IPS-15b (cell line): ENCODE data around the gene SDC3.
"Not testable (repeated sequence)": the region's sequence is repeated elsewhere in the genome, so short reads cannot be mapped to it uniquely, and the experiment has no call there.

Source experiments
- H3K27me3 ChIP-seq: one replicate; pipeline ENCODE4 v1.6.1; 2013; ENCODE audit warnings: low read length; ENCODE audit not compliant: control insufficient read depth, insufficient read depth
- H3K36me3 ChIP-seq: one replicate; pipeline ENCODE4 v1.6.1; 2013; ENCODE audit warnings: low read length; ENCODE audit not compliant: control insufficient read depth, insufficient read depth
- H3K4me1 ChIP-seq: one replicate; pipeline ENCODE4 v1.6.1; 2013; ENCODE audit warnings: mild to moderate bottlenecking, low read length; ENCODE audit not compliant: control insufficient read depth, insufficient read depth
- H3K4me3 ChIP-seq: one replicate; pipeline ENCODE4 v1.5.1; 2013; ENCODE audit warnings: low read depth, low read length
- H3K9ac ChIP-seq: one replicate; pipeline ENCODE4 v1.6.1; 2013; ENCODE audit warnings: low read depth, mild to moderate bottlenecking, low read length
- H3K9me3 ChIP-seq: one replicate; pipeline ENCODE4 v1.6.1; 2013; ENCODE audit warnings: mild to moderate bottlenecking, low read length; ENCODE audit not compliant: control insufficient read depth, insufficient read depth

Gene SDC3

DNA sequence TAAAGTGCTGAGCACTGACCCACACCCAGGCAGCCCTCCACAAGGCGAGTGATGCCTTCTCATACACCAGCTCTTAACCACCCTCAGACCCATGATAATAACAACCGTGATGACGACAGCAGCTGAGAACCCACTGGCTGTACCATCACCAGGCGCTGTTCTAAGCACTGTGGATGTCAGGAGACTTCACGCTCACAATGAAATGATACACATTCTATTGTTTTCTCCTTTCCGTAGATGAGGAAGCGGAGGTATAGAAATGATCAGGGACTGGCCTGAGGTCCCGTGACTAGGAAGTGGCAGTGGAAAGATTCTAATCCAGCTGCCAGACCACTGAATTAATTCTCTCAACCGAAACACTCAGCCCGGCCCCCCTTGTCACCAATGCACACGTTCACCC, 32.6 kb downstream of the SDC3 start:
- H3K9ac ChIP-seq: no peak overlapping the region
- H3K36me3 ChIP-seq: peaks cover 9% of the 10 kb centered on the region
- no peak overlapping the region for H3K4me3 ChIP-seq
- peaks cover 4% of the 10 kb centered on the region for H3K4me1 ChIP-seq
- H3K9me3 ChIP-seq: no peaks in the 10 kb centered on the region
- no peaks in the 10 kb centered on the region for H3K27me3 ChIP-seq

DNA sequence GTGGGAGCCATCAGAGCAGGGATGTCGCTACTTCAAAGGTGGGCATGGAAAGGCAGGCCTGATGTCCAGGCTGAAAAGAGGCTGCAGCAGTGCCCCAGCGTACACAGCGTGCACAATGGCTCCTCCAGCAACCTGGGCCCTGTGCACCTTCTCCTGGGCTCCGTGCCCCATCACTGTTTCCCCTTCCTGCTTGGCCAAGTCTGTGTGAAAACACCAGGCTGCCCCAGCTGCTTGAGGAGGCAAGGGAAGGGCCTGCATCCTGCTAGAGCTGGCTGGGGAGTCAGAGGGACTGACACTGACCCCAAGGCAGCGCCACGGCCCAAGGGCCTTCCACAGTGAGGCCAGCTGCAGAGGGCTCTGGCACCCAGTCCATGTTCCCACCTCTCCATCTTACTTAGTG, 33.4 kb downstream of the SDC3 start:
- H3K9ac ChIP-seq: no peak overlapping the region
- H3K27me3 ChIP-seq: no peaks in the 10 kb centered on the region
- peaks cover 9% of the 10 kb centered on the region for H3K36me3 ChIP-seq
- no peak overlapping the region for H3K4me3 ChIP-seq
- no peaks in the 10 kb centered on the region for H3K4me1 ChIP-seq
- H3K9me3 ChIP-seq: no peaks in the 10 kb centered on the region

- no peak overlapping the region for H3K9ac ChIP-seq
Measured at GRCh38 chr1:30874176-30874575, 34.4 kb downstream of the SDC3 start.

DNA sequence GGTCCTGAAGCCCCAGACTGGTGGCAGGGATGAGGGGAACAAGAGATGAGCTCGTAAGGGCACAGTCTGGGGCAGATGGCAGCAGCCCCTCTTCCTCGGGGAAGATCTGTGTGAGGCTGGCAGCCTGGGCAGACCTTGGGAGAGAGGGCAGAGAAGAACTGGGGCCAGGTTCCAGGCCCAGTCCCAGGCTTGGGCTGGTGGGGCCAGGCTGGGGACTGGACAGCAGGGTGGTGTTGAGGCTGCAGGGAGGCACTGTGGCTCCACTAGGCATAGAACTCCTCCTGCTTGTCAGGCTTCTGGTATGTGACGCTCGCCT, 35.7 kb downstream of the SDC3 start:
- Histone ChIP-seq H3K4me3 (no peak overlapping the region), H3K36me3 (peaks cover 9% of the 10 kb centered on the region), H3K4me1 (no peaks in the 10 kb centered on the region), H3K9ac (no peak overlapping the region), H3K27me3 (no peaks in the 10 kb centered on the region), H3K9me3 (no peaks in the 10 kb centered on the region)

More at GRCh38 chr1:30874176-30874575, 34.4 kb downstream of the SDC3 start:
- H3K4me3 ChIP-seq: no peak overlapping the region
- H3K27me3 ChIP-seq: no peaks in the 10 kb centered on the region
- no peaks in the 10 kb centered on the region for H3K9me3 ChIP-seq
- no peaks in the 10 kb centered on the region for H3K4me1 ChIP-seq
- H3K36me3 ChIP-seq: peaks cover 9% of the 10 kb centered on the region

DNA sequence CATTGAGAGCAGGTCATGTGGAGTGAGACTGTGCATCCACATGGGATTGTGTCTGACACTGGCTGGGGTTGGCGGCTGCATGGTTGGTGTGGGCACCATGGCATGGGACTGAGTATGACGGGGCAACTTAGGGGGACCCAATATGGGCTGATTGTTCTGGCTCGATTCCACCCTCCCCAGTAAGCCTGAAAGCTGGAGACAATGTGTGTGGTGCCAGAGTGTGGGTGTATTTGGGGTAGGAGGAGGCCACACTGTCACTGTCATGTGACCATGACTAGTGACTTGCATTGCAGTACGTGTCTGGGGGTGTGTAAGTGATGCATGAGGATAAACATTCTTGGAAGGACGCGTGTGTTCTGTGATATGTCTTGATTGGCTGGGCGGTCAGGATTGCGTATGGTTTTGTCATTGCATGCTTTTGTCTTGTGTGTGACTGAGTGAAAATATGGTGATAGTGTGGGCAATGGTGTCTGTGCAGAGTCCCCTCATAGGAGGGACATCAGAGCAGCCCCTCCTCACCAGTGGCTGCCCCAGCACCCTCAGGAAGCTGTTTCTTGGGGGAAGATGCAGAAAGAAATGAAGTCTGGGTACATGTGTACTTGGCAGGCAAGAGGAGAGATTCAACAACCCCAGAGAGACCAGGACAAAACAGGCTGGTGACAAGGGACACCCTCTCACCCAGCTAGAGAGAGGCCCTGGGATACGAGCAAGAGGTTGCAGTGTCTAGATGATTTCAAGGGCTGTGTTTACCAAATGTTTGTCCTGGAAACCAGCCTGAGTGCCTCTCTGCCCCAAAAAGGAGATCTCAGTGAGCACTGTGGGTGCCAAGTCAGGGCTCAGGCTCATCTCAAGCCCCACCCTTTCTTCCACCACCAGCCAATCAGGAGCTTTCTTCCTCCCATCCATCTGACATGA, 36.3 kb downstream of the SDC3 start:
- Histone ChIP-seq H3K36me3 (peaks cover 9% of the 10 kb centered on the region), H3K4me3 (no peak overlapping the region), H3K9me3 (no peaks in the 10 kb centered on the region), H3K4me1 (no peaks in the 10 kb centered on the region), H3K9ac (no peak overlapping the region), H3K27me3 (no peaks in the 10 kb centered on the region)

DNA sequence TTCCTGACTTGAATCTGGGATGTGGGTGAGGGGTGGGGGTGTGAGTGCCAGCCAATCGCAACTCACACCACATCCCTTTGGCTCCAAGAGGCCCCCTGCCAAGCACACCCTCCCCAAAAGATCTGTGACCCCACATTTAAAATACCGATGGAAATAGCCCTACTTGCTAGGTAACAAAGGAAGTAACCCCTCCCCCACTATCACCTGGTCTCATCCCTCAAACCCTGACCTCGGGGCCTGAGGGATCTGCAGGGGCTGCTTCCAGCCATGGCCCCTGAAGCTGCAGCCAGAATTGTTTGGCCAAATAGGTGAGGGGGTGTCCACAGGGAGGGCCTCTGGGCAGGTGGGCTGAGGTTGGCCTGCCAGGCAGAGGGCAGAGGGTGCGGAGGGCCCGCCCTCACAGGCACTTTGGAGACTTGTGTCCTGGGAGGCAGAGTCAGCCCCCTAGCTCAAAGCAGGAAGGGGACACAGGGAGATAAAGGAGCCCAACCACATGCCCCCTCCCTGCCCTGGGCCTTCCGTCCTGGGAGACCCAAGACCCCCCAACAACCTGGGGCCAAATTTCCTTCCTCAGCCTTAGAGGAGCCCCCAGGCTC, 37.2 kb downstream of the SDC3 start:
- Histone ChIP-seq H3K4me1 (no peaks in the 10 kb centered on the region), H3K9ac (peak overlapping the region; percentile 24), H3K9me3 (no peaks in the 10 kb centered on the region), H3K4me3 (no peak overlapping the region), H3K36me3 (peaks cover 9% of the 10 kb centered on the region), H3K27me3 (no peaks in the 10 kb centered on the region)

DNA sequence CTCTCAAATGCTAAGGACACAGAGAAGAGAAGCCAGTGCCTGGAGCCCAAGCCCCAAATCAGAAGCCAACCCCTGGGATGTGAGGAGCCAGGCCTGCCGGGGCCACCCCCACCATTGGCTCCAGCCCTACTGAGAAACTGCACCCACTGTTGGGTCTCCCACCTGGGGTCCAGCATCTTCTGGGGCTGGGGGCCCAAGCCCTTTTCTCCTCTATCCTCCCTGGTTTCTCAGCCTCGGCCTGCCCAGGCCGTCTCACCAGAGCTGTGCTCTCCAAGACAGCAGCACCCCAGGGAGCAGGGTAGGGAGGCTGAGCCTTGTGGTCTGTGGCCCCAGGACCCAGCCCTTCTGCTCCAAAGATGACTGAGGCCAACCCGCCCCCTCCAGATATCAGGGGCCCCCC, 37.9 kb downstream of the SDC3 start:
- peaks cover 9% of the 10 kb centered on the region for H3K36me3 ChIP-seq
- no peaks in the 10 kb centered on the region for H3K27me3 ChIP-seq
- no peak overlapping the region for H3K9ac ChIP-seq
- H3K4me3 ChIP-seq: no peak overlapping the region
- H3K4me1 ChIP-seq: no peaks in the 10 kb centered on the region
- no peaks in the 10 kb centered on the region for H3K9me3 ChIP-seq

DNA sequence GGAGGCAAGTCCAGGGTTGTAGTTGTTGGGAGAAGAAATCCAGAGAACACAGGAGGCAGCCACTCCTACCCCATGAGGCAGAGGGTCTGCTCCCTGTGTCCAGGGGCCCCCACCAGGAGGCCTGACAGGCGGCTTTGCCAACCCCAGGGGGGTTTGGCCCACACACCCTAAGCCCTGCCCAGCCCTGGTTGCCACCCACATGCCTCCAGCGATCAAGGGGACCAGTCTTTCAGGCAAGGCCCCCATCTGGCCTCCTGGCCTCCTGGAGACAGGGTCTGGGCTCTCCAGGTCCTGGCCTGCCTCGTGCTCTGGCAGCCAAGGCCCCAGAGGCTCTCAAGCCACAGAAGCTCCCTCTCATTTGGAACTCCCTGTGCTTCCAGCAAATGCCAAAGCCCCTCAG, 38.5 kb downstream of the SDC3 start:
- H3K27me3 ChIP-seq: no peaks in the 10 kb centered on the region
- no peaks in the 10 kb centered on the region for H3K9me3 ChIP-seq
- no peak overlapping the region for H3K9ac ChIP-seq
- H3K4me1 ChIP-seq: no peaks in the 10 kb centered on the region
- no peak overlapping the region for H3K4me3 ChIP-seq
- H3K36me3 ChIP-seq: peaks cover 9% of the 10 kb centered on the region

DNA sequence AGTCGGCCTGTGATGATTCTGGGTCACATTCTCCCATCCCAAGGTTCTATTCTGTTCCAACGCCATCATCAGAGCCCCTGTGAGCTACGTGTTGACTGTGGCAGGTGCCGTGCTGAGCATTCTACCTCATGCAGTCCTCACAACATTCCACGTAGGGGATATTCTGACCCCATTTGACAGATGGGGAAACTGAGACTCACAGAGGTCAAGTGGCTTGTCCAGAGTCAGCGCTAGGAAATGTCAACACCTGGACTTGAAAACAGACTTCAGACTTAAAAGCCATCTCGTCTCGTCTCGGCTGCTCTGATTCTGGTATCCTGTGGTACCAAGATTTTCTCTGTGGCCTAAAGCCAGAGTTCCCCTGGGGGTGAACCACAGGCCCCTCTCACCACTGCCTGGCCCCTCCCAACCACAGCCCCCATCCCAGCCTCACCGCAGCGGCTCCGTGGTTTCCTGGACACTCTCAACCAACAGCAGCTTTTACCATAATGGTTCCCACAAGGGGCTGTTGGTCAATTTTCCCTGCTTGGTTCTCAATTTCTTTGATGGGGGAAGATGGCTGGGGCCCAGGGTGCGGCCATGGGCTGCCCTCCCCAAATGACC, 39.6 kb downstream of the SDC3 start:
- H3K27me3 ChIP-seq: no peaks in the 10 kb centered on the region
- H3K4me3 ChIP-seq: no peak overlapping the region
- H3K36me3 ChIP-seq: peaks cover 9% of the 10 kb centered on the region
- H3K9ac ChIP-seq: no peak overlapping the region
- H3K4me1 ChIP-seq: no peaks in the 10 kb centered on the region
- no peaks in the 10 kb centered on the region for H3K9me3 ChIP-seq

GRCh38 chr1:30868057-30868456, 40.5 kb downstream of the SDC3 start:
- not testable (repeated sequence) for H3K9ac ChIP-seq, H3K4me1 ChIP-seq, H3K27me3 ChIP-seq, H3K36me3 ChIP-seq, H3K4me3 ChIP-seq, H3K9me3 ChIP-seq

DNA sequence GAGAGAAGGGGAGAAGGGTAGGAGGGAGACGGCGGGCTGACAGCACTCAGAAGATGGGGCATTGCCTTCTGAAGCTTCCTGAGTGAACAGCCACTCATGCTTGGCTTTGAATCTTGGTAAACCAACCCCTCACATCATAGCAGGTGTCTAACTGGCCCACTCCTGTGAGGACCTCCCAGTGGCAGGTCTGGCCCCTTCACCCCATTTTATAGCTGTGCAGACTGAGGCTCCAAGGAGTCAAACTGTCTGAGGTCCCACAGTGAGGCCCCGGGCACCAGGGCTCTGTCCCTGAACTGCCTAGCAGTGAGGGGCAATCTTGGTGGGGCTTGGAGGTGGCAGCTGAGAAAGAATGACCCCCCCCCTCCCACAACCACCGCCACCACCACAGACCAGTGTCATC, 41.0 kb downstream of the SDC3 start:
- Histone ChIP-seq H3K9me3 (no peaks in the 10 kb centered on the region), H3K4me1 (no peaks in the 10 kb centered on the region), H3K36me3 (peaks cover 5% of the 10 kb centered on the region), H3K9ac (no peak overlapping the region), H3K27me3 (no peaks in the 10 kb centered on the region), H3K4me3 (no peak overlapping the region)

DNA sequence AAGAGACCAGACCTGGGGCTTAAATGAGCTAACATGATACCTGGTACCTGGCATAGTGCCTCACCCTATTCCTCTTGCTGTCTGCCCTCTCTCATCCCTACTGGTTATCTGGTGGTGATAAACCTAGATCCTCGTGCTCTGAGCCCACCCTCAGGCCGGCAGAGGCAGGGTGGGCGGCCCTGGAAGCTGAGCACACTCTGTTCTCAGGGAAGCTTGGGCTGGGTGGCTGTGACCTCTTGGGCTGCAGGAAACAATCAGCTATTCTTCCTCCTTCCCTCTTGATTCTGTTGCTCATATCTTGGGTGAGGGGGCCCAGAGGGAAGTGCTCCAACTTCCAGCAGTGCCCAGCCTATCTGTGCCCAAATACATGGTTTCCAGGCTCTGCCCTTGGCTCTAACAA, 42.0 kb downstream of the SDC3 start:
- H3K27me3 ChIP-seq: no peaks in the 10 kb centered on the region
- H3K4me3 ChIP-seq: no peak overlapping the region
- no peaks in the 10 kb centered on the region for H3K9me3 ChIP-seq
- H3K4me1 ChIP-seq: no peaks in the 10 kb centered on the region
- no peak overlapping the region for H3K9ac ChIP-seq
- H3K36me3 ChIP-seq: no peaks in the 10 kb centered on the region
